ENCODE data around the gene FADS6. TPM values are rescaled to one million over a fixed set of nuclear protein-coding genes. Genes with fewer than 3 reads are reported as not detected.

FADS6 gene
- polyA plus RNA-seq, 1 donor (not counting 4 experiments of a cell fraction or from before 2014, with no cell fraction given): 0.07 TPM

GRCh38 chr17:74920306-74920620, 26.8 kb upstream of the FADS6 start:
- Histone ChIP-seq H3K4me3 (ENCODE audit: control insufficient read depth in 2 of 3, extremely low read depth in 1 of 3, insufficient read depth in 2 of 3, low read depth in 1 of 3, low read length in 3 of 3) (no peak overlapping the region), H3K9me3 (ENCODE audit: control insufficient read depth, low read depth, low read length) (no peaks in the 10 kb centered on the region), H3K4me2 (ENCODE audit: control insufficient read depth, extremely low read depth, insufficient read depth, low read depth, low read length) (no peak overlapping the region), H3K4me1 (ENCODE audit: control insufficient read depth, extremely low read depth, insufficient read depth, low read length) (peaks cover 19% of the 10 kb centered on the region), H3K27ac (ENCODE audit: control insufficient read depth, insufficient read depth, low read length) (no peak overlapping the region), H3K79me2 (ENCODE audit: control insufficient read depth, insufficient read depth, low read length) (no peaks in the 10 kb centered on the region), H3K9ac (ENCODE audit: control insufficient read depth, extremely low read depth, insufficient read depth, low read length) (no peak overlapping the region), H2AFZ (ENCODE audit: control insufficient read depth, low read length) (no peak overlapping the region), H3K36me3 (ENCODE audit: control insufficient read depth in 2 of 2, extremely low read depth in 1 of 2, insufficient read depth in 2 of 2, low read length in 2 of 2) (no peaks in the 10 kb centered on the region), H4K20me1 (ENCODE audit: control insufficient read depth, extremely low read depth, insufficient read depth, low read length) (no peaks in the 10 kb centered on the region), H3K27me3 (ENCODE audit: control insufficient read depth, extremely low read depth, insufficient read depth, low read length) (peaks cover 34% of the 10 kb centered on the region), H3K9me1 (ENCODE audit: control insufficient read depth, extremely low read depth, insufficient read depth, low read length) (no peaks in the 10 kb centered on the region)
- FAIRE-seq: no peak
- no peak for DNase-seq (ENCODE audit: low read depth, low spot score)
- dilution Hi-C loops (cut with MboI; ENCODE audit: extremely low pct_ligation_motif_present, low sequenced_read_pairs): no loop called here
- TF ChIP-seq CTCF (optimal IDR thresholded peaks at IDR 0.05 in 1 of 3, IDR thresholded peaks at IDR 0.05 in 1 of 3, conservative IDR thresholded peaks at IDR 0.05 in 1 of 3; ENCODE audit: extremely low read depth in 1 of 3, insufficient read depth in 2 of 3, low read length in 3 of 3) (no peak), EZH2 (IDR thresholded peaks at IDR 0.05; ENCODE audit: low read length) (no peak)

GRCh38 chr17:74919440-74920305, 26.2 kb upstream of the FADS6 start:
- H3K79me2 ChIP-seq (ENCODE audit: control insufficient read depth, insufficient read depth, low read length): no peaks in the 10 kb centered on the region
- no peak for FAIRE-seq

More at GRCh38 chr17:74919440-74920305, 26.2 kb upstream of the FADS6 start:
- no peak for TF ChIP-seq CTCF (optimal IDR thresholded peaks at IDR 0.05 in 1 of 3, IDR thresholded peaks at IDR 0.05 in 1 of 3, conservative IDR thresholded peaks at IDR 0.05 in 1 of 3; ENCODE audit: extremely low read depth in 1 of 3, insufficient read depth in 2 of 3, low read length in 3 of 3)
- no peak for TF ChIP-seq EZH2 (IDR thresholded peaks at IDR 0.05; ENCODE audit: low read length)
- peaks cover 19% of the 10 kb centered on the region for H3K4me1 ChIP-seq (ENCODE audit: control insufficient read depth, extremely low read depth, insufficient read depth, low read length)
- no peak overlapping the region for H3K4me3 ChIP-seq (ENCODE audit: control insufficient read depth in 2 of 3, extremely low read depth in 1 of 3, insufficient read depth in 2 of 3, low read depth in 1 of 3, low read length in 3 of 3)
- H3K4me2 ChIP-seq (ENCODE audit: control insufficient read depth, extremely low read depth, insufficient read depth, low read depth, low read length): no peak overlapping the region
- peaks cover 28% of the 10 kb centered on the region for H3K27me3 ChIP-seq (ENCODE audit: control insufficient read depth, extremely low read depth, insufficient read depth, low read length)
- H3K9me3 ChIP-seq (ENCODE audit: control insufficient read depth, low read depth, low read length): no peaks in the 10 kb centered on the region
- H3K27ac ChIP-seq (ENCODE audit: control insufficient read depth, insufficient read depth, low read length): no peak overlapping the region
- dilution Hi-C loops (cut with MboI; ENCODE audit: extremely low pct_ligation_motif_present, low sequenced_read_pairs): no loop called here
- no peak overlapping the region for H3K9ac ChIP-seq (ENCODE audit: control insufficient read depth, extremely low read depth, insufficient read depth, low read length)
- no peak overlapping the region for H2AFZ ChIP-seq (ENCODE audit: control insufficient read depth, low read length)
- no peaks in the 10 kb centered on the region for H3K9me1 ChIP-seq (ENCODE audit: control insufficient read depth, extremely low read depth, insufficient read depth, low read length)
- no peaks in the 10 kb centered on the region for H4K20me1 ChIP-seq (ENCODE audit: control insufficient read depth, extremely low read depth, insufficient read depth, low read length)
- H3K36me3 ChIP-seq (ENCODE audit: control insufficient read depth in 2 of 2, extremely low read depth in 1 of 2, insufficient read depth in 2 of 2, low read length in 2 of 2): no peaks in the 10 kb centered on the region
- DNase-seq (ENCODE audit: low read depth, low spot score): no peak

All from keratinocyte (primary cell).